ENCODE data around the gene EHD1.

EHD1 gene

GRCh38 chr11:64842851-64843685 lies 35.4 kb downstream of the EHD1 start:
- no peak for DNase-seq (ENCODE audit: low spot score)

- DNase-seq (ENCODE audit: low spot score): no peak
Observed at GRCh38 chr11:64842366-64842759, 36.1 kb downstream of the EHD1 start.

- no peak for DNase-seq (ENCODE audit: low spot score)
Observed at GRCh38 chr11:64841592-64842365, 36.6 kb downstream of the EHD1 start.

- DNase-seq (ENCODE audit: low spot score): no peak
Observed at GRCh38 chr11:64839887-64840782, 38.3 kb downstream of the EHD1 start.

- DNase-seq (ENCODE audit: low spot score): no peak
Observed at GRCh38 chr11:64839335-64839734, 39.1 kb downstream of the EHD1 start.

- no peak for DNase-seq (ENCODE audit: low spot score)
Observed at GRCh38 chr11:64838600-64839334, 39.7 kb downstream of the EHD1 start.

- DNase-seq (ENCODE audit: low spot score): no peak
Observed at GRCh38 chr11:64837887-64838351, 40.5 kb downstream of the EHD1 start.

GRCh38 chr11:64836448-64837072 lies 41.9 kb downstream of the EHD1 start:
- DNase-seq (ENCODE audit: low spot score): no peak

GRCh38 chr11:64835616-64836447 lies 42.6 kb downstream of the EHD1 start:
- no peak for DNase-seq (ENCODE audit: low spot score)

GRCh38 chr11:64834723-64835615 lies 43.5 kb downstream of the EHD1 start:
- peak; percentile 58 for DNase-seq (ENCODE audit: low spot score)

GRCh38 chr11:64834031-64834722 lies 44.2 kb downstream of the EHD1 start:
- no peak for DNase-seq (ENCODE audit: low spot score)

GRCh38 chr11:64833509-64833908 lies 44.9 kb downstream of the EHD1 start:
- DNase-seq (ENCODE audit: low spot score): no peak

- no peak for DNase-seq (ENCODE audit: low spot score)
Observed at GRCh38 chr11:64833198-64833502, 45.3 kb downstream of the EHD1 start.

- DNase-seq (ENCODE audit: low spot score): no peak
Observed at GRCh38 chr11:64832467-64833197, 45.8 kb downstream of the EHD1 start.

- DNase-seq (ENCODE audit: low spot score): no peak
Observed at GRCh38 chr11:64831411-64831891, 47.0 kb downstream of the EHD1 start.

- DNase-seq (ENCODE audit: low spot score): no peak
Observed at GRCh38 chr11:64829536-64830251, 48.7 kb downstream of the EHD1 start.

GRCh38 chr11:64827451-64827839 lies 51.0 kb downstream of the EHD1 start:
- DNase-seq (ENCODE audit: low spot score): no peak
